Karpas-422 (cell line): ENCODE results near the gene SLC24A3. TPM values are rescaled to one million over a fixed set of nuclear protein-coding genes. Genes with fewer than 3 reads are reported as not detected.
A peak's percentile ranks its signal among the peaks of the same experiment; 100 is the strongest.

Source experiments
- DNase-seq: peaks from one replicate; pipeline ENCODE4 v3.0.0-alpha.2; 2015
- H2AFZ ChIP-seq: fragments of 200-600 bp; sonication (generic); 2 replicates; pipeline ENCODE4 v1.6.1; 2014; ENCODE audit warnings: antibody characterized with exemption, low read length, mixed read lengths
- H3K27ac ChIP-seq: fragments of 200-600 bp; sonication (generic); 2 replicates; pipeline ENCODE4 v1.5.1; 2014; ENCODE audit warnings: mild to moderate bottlenecking, low read length, moderate library complexity
- H3K27me3 ChIP-seq: fragments of 200-600 bp; sonication (generic); 2 replicates; pipeline ENCODE4 v1.6.1; 2014; ENCODE audit warnings: low read length, mixed read lengths
- H3K36me3 ChIP-seq: fragments of 200-600 bp; sonication (generic); 2 replicates; pipeline ENCODE4 v1.6.1; 2014; ENCODE audit warnings: low read length, mixed read lengths; ENCODE audit not compliant: insufficient read depth
- H3K4me1 ChIP-seq: fragments of 200-600 bp; sonication (generic); 2 replicates; pipeline ENCODE4 v1.6.1; 2014; ENCODE audit warnings: mild to moderate bottlenecking, low read length, mixed read lengths
- H3K4me2 ChIP-seq: fragments of 200-600 bp; sonication (generic); 2 replicates; pipeline ENCODE4 v1.6.1; 2014; ENCODE audit warnings: low read length, low read depth, mild to moderate bottlenecking; ENCODE audit not compliant: poor library complexity, severe bottlenecking
- H3K4me3 ChIP-seq: fragments of 200-600 bp; sonication (generic); 2 replicates; pipeline ENCODE4 v1.5.1; 2014; ENCODE audit warnings: mild to moderate bottlenecking, antibody characterized with exemption, low read length, mixed read lengths
- H3K79me2 ChIP-seq: fragments of 200-600 bp; sonication (generic); 2 replicates; pipeline ENCODE4 v1.6.1; 2014; ENCODE audit warnings: mild to moderate bottlenecking, low read length, mixed read lengths
- H3K9ac ChIP-seq: fragments of 200-600 bp; sonication (generic); 2 replicates; pipeline ENCODE4 v1.6.0; 2014; ENCODE audit warnings: low read length
- H3K9me2 ChIP-seq: fragments of 200-600 bp; sonication (generic), shearing (Covaris generic); replicated peaks from 2 replicates; pipeline ENCODE4 v1.6.0; 2014; ENCODE audit warnings: mild to moderate bottlenecking, low read length, moderate library complexity; ENCODE audit not compliant: insufficient read depth
- H3K9me3 ChIP-seq: fragments of 300-700, 200-600 bp; sonication (generic); 2 replicates; pipeline ENCODE4 v1.6.1; 2014; ENCODE audit warnings: low read length, mixed read lengths
- H4K20me1 ChIP-seq: fragments of 200-600 bp; sonication (generic); 2 replicates; pipeline ENCODE4 v1.6.1; 2014; ENCODE audit warnings: mild to moderate bottlenecking, antibody characterized with exemption, low read length, low read depth; ENCODE audit not compliant: insufficient read depth
- total RNA-seq: library from RNA; depleted of rRNA; stranded (reverse); fragments of >200 nt; shearing (Covaris generic); gene quantifications from 2 replicates; pipeline ENCODE4 v1.2.3, GENCODE V29; 2014; ENCODE audit warnings: low replicate concordance

The SLC24A3 gene
- total RNA-seq, 1 experiment from 2014 or later: not detected

GRCh38 chr20:19249106-19249879 lies 36.9 kb downstream of the SLC24A3 start:
- Histone ChIP-seq H3K4me2 (no peak overlapping the region), H4K20me1 (no peaks in the 10 kb centered on the region), H3K9ac (no peak overlapping the region), H3K9me3 (no peaks in the 10 kb centered on the region), H3K4me1 (no peaks in the 10 kb centered on the region), H3K27me3 (no peaks in the 10 kb centered on the region), H3K4me3 (no peak overlapping the region), H3K9me2 (no peaks in the 10 kb centered on the region), H2AFZ (no peak overlapping the region), H3K27ac (no peak overlapping the region), H3K36me3 (no peaks in the 10 kb centered on the region), H3K79me2 (no peaks in the 10 kb centered on the region)
- DNase-seq: peak; percentile 71

- Histone ChIP-seq H3K27me3 (no peaks in the 10 kb centered on the region), H3K4me2 (no peak overlapping the region), H3K4me3 (no peak overlapping the region), H3K27ac (no peak overlapping the region), H3K9me3 (no peaks in the 10 kb centered on the region), H3K9ac (no peak overlapping the region), H3K4me1 (no peaks in the 10 kb centered on the region), H2AFZ (no peak overlapping the region), H3K79me2 (no peaks in the 10 kb centered on the region), H3K9me2 (no peaks in the 10 kb centered on the region), H4K20me1 (no peaks in the 10 kb centered on the region), H3K36me3 (no peaks in the 10 kb centered on the region)
- DNase-seq: no peak
Measured at GRCh38 chr20:19250346-19250745, 37.9 kb downstream of the SLC24A3 start.

- Histone ChIP-seq H3K9me2 (no peaks in the 10 kb centered on the region), H3K4me1 (no peaks in the 10 kb centered on the region), H3K4me3 (no peak overlapping the region), H3K79me2 (no peaks in the 10 kb centered on the region), H3K4me2 (no peak overlapping the region), H3K27ac (no peak overlapping the region), H3K36me3 (no peaks in the 10 kb centered on the region), H3K9me3 (no peaks in the 10 kb centered on the region), H3K9ac (no peak overlapping the region), H2AFZ (no peak overlapping the region), H3K27me3 (no peaks in the 10 kb centered on the region), H4K20me1 (no peaks in the 10 kb centered on the region)
- DNase-seq: no peak
Measured at GRCh38 chr20:19251506-19251905, 39.1 kb downstream of the SLC24A3 start.

GRCh38 chr20:19251958-19252357 lies 39.5 kb downstream of the SLC24A3 start:
- H3K4me2 ChIP-seq: no peak overlapping the region
- H3K9ac ChIP-seq: no peak overlapping the region
- no peaks in the 10 kb centered on the region for H3K27me3 ChIP-seq
- no peaks in the 10 kb centered on the region for H3K9me3 ChIP-seq
- H4K20me1 ChIP-seq: no peaks in the 10 kb centered on the region
- no peak overlapping the region for H3K4me3 ChIP-seq
- H3K79me2 ChIP-seq: no peaks in the 10 kb centered on the region
- no peak for DNase-seq
- H3K36me3 ChIP-seq: no peaks in the 10 kb centered on the region
- H3K4me1 ChIP-seq: no peaks in the 10 kb centered on the region
- no peaks in the 10 kb centered on the region for H3K9me2 ChIP-seq
- no peak overlapping the region for H2AFZ ChIP-seq
- H3K27ac ChIP-seq: no peak overlapping the region

GRCh38 chr20:19252451-19253120 lies 40.1 kb downstream of the SLC24A3 start:
- H3K9ac ChIP-seq: no peak overlapping the region
- H3K27me3 ChIP-seq: no peaks in the 10 kb centered on the region
- no peak for DNase-seq

GRCh38 chr20:19253316-19253715 lies 40.9 kb downstream of the SLC24A3 start:
- DNase-seq: no peak
- H3K27me3 ChIP-seq: no peaks in the 10 kb centered on the region
- no peaks in the 10 kb centered on the region for H3K4me1 ChIP-seq
- H3K36me3 ChIP-seq: no peaks in the 10 kb centered on the region
- no peaks in the 10 kb centered on the region for H3K9me3 ChIP-seq
- no peak overlapping the region for H3K4me2 ChIP-seq
- H3K79me2 ChIP-seq: no peaks in the 10 kb centered on the region
- no peaks in the 10 kb centered on the region for H3K9me2 ChIP-seq
- H3K27ac ChIP-seq: no peak overlapping the region
- no peak overlapping the region for H3K4me3 ChIP-seq
- H4K20me1 ChIP-seq: no peaks in the 10 kb centered on the region
- H2AFZ ChIP-seq: no peak overlapping the region
- no peak overlapping the region for H3K9ac ChIP-seq

More at GRCh38 chr20:19252451-19253120, 40.1 kb downstream of the SLC24A3 start:
- H3K4me2 ChIP-seq: no peak overlapping the region
- H3K27ac ChIP-seq: no peak overlapping the region
- no peaks in the 10 kb centered on the region for H3K79me2 ChIP-seq
- no peaks in the 10 kb centered on the region for H3K36me3 ChIP-seq
- no peaks in the 10 kb centered on the region for H3K9me3 ChIP-seq
- no peaks in the 10 kb centered on the region for H3K9me2 ChIP-seq
- no peak overlapping the region for H2AFZ ChIP-seq
- H3K4me3 ChIP-seq: no peak overlapping the region
- no peaks in the 10 kb centered on the region for H3K4me1 ChIP-seq
- H4K20me1 ChIP-seq: no peaks in the 10 kb centered on the region

- no peaks in the 10 kb centered on the region for H3K4me1 ChIP-seq
- H3K4me2 ChIP-seq: no peak overlapping the region
- DNase-seq: no peak
- H3K9me2 ChIP-seq: no peaks in the 10 kb centered on the region
- no peaks in the 10 kb centered on the region for H3K9me3 ChIP-seq
- no peak overlapping the region for H3K9ac ChIP-seq
- H3K27me3 ChIP-seq: no peaks in the 10 kb centered on the region
- H3K36me3 ChIP-seq: no peaks in the 10 kb centered on the region
- no peaks in the 10 kb centered on the region for H3K79me2 ChIP-seq
- no peak overlapping the region for H2AFZ ChIP-seq
- no peak overlapping the region for H3K4me3 ChIP-seq
- no peaks in the 10 kb centered on the region for H4K20me1 ChIP-seq
- H3K27ac ChIP-seq: no peak overlapping the region
Measured at GRCh38 chr20:19253916-19254820, 41.7 kb downstream of the SLC24A3 start.

GRCh38 chr20:19254956-19255355 lies 42.5 kb downstream of the SLC24A3 start:
- no peaks in the 10 kb centered on the region for H4K20me1 ChIP-seq
- no peak overlapping the region for H3K4me2 ChIP-seq
- H3K9me2 ChIP-seq: no peaks in the 10 kb centered on the region
- no peaks in the 10 kb centered on the region for H3K36me3 ChIP-seq
- H3K79me2 ChIP-seq: no peaks in the 10 kb centered on the region
- no peak overlapping the region for H3K9ac ChIP-seq
- no peaks in the 10 kb centered on the region for H3K4me1 ChIP-seq
- no peaks in the 10 kb centered on the region for H3K9me3 ChIP-seq
- DNase-seq: no peak
- no peak overlapping the region for H2AFZ ChIP-seq
- H3K4me3 ChIP-seq: no peak overlapping the region
- no peak overlapping the region for H3K27ac ChIP-seq
- H3K27me3 ChIP-seq: no peaks in the 10 kb centered on the region
